Karpas-422 (cell line): Measurements from ENCODE around the gene TCF15. TPM values are rescaled to one million over a fixed set of nuclear protein-coding genes. Genes with fewer than 3 reads are reported as not detected.
"Not testable (repeated sequence)": the region's sequence is repeated elsewhere in the genome, so short reads cannot be mapped to it uniquely, and the experiment has no call there.

ENCODE experiments used
- DNase-seq: peaks from one replicate; pipeline ENCODE4 v3.0.0-alpha.2; 2015
- H2AFZ ChIP-seq: fragments of 200-600 bp; sonication (generic); 2 replicates; pipeline ENCODE4 v1.6.1; 2014; ENCODE audit warnings: antibody characterized with exemption, low read length, mixed read lengths
- H3K27ac ChIP-seq: fragments of 200-600 bp; sonication (generic); 2 replicates; pipeline ENCODE4 v1.5.1; 2014; ENCODE audit warnings: mild to moderate bottlenecking, low read length, moderate library complexity
- H3K27me3 ChIP-seq: fragments of 200-600 bp; sonication (generic); 2 replicates; pipeline ENCODE4 v1.6.1; 2014; ENCODE audit warnings: low read length, mixed read lengths
- H3K36me3 ChIP-seq: fragments of 200-600 bp; sonication (generic); 2 replicates; pipeline ENCODE4 v1.6.1; 2014; ENCODE audit warnings: low read length, mixed read lengths; ENCODE audit not compliant: insufficient read depth
- H3K4me1 ChIP-seq: fragments of 200-600 bp; sonication (generic); 2 replicates; pipeline ENCODE4 v1.6.1; 2014; ENCODE audit warnings: mild to moderate bottlenecking, low read length, mixed read lengths
- H3K4me2 ChIP-seq: fragments of 200-600 bp; sonication (generic); 2 replicates; pipeline ENCODE4 v1.6.1; 2014; ENCODE audit warnings: low read length, low read depth, mild to moderate bottlenecking; ENCODE audit not compliant: poor library complexity, severe bottlenecking
- H3K4me3 ChIP-seq: fragments of 200-600 bp; sonication (generic); 2 replicates; pipeline ENCODE4 v1.5.1; 2014; ENCODE audit warnings: mild to moderate bottlenecking, antibody characterized with exemption, low read length, mixed read lengths
- H3K79me2 ChIP-seq: fragments of 200-600 bp; sonication (generic); 2 replicates; pipeline ENCODE4 v1.6.1; 2014; ENCODE audit warnings: mild to moderate bottlenecking, low read length, mixed read lengths
- H3K9ac ChIP-seq: fragments of 200-600 bp; sonication (generic); 2 replicates; pipeline ENCODE4 v1.6.0; 2014; ENCODE audit warnings: low read length
- H3K9me2 ChIP-seq: fragments of 200-600 bp; sonication (generic), shearing (Covaris generic); replicated peaks from 2 replicates; pipeline ENCODE4 v1.6.0; 2014; ENCODE audit warnings: mild to moderate bottlenecking, low read length, moderate library complexity; ENCODE audit not compliant: insufficient read depth
- H3K9me3 ChIP-seq: fragments of 300-700, 200-600 bp; sonication (generic); 2 replicates; pipeline ENCODE4 v1.6.1; 2014; ENCODE audit warnings: low read length, mixed read lengths
- H4K20me1 ChIP-seq: fragments of 200-600 bp; sonication (generic); 2 replicates; pipeline ENCODE4 v1.6.1; 2014; ENCODE audit warnings: mild to moderate bottlenecking, antibody characterized with exemption, low read length, low read depth; ENCODE audit not compliant: insufficient read depth
- total RNA-seq: library from RNA; depleted of rRNA; stranded (reverse); fragments of >200 nt; shearing (Covaris generic); gene quantifications from 2 replicates; pipeline ENCODE4 v1.2.3, GENCODE V29; 2014; ENCODE audit warnings: low replicate concordance

The TCF15 gene
- total RNA-seq, 1 experiment from 2014 or later: not detected

DNA sequence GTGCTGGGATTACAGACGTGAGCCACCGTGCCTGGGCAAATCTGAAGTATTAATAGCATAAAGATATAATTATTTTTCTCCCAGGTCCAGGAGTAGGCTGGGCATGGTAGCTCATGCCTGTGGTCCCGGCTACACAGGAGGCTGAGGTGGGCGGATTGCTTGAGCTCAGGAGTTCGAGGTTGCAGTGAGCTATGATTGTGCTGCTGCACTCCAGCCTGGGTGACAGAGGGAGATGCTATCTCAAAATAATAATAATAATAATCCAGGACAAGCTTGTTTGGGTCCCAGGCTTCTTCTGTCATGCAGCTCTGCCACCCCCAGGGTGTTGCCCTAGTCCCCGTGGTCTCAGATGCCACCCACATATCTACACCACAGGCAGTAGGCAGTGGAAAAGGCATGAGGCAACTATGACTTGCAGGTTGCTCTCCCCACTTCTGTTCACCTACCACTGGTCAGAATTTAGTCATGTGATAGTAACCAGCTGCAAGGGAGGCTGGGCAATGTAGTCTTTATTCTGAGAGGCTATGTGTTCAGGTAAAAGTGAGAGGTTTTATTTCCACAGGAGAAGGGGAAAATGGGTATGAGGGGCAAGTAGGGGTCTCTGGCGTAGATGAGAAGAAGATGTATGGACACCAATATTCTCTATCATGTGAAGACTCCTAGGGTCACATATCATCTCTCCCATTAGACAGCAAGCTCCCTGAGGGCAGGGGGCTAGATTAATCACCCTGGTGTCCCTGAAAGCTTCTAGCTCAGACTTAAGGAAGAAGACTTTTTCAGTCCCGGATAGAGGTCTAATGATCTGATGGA, 25.7 kb downstream of the TCF15 start:
- DNase-seq: no peak
- Histone ChIP-seq H3K79me2 (no peaks in the 10 kb centered on the region), H3K27ac (no peak overlapping the region), H3K9ac (no peak overlapping the region), H4K20me1 (no peaks in the 10 kb centered on the region), H3K36me3 (no peaks in the 10 kb centered on the region), H3K27me3 (peaks cover 3% of the 10 kb centered on the region), H3K9me2 (no peaks in the 10 kb centered on the region), H2AFZ (no peak overlapping the region), H3K4me3 (no peak overlapping the region), H3K4me2 (no peak overlapping the region), H3K9me3 (no peaks in the 10 kb centered on the region), H3K4me1 (peaks cover 13% of the 10 kb centered on the region)

DNA sequence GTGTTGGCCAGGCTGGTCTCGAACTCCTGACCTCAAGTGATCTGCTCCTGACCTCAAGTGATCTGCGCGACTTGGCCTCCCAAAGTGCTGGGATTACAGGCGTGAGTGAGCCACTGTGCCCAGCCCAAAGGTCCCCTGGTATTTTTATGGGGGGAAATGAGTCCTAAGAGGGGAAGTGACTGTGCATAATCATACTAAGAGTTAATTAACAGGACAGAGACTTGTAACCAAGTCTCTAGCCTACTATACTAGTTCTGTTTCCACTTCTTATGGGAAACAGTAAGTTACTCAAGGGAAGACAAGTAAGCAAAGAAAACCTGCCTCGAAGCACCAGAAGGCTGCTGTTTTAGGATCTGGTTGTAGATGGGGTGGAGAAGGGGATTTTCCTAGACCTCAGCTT, 27.9 kb downstream of the TCF15 start:
- H3K9me3 ChIP-seq: no peaks in the 10 kb centered on the region
- no peak for DNase-seq
- no peaks in the 10 kb centered on the region for H3K9me2 ChIP-seq
- H3K4me2 ChIP-seq: no peak overlapping the region
- H4K20me1 ChIP-seq: no peaks in the 10 kb centered on the region
- no peak overlapping the region for H2AFZ ChIP-seq
- H3K4me3 ChIP-seq: no peak overlapping the region
- H3K4me1 ChIP-seq: peaks cover 8% of the 10 kb centered on the region
- no peaks in the 10 kb centered on the region for H3K79me2 ChIP-seq
- H3K27ac ChIP-seq: no peak overlapping the region
- peaks cover 3% of the 10 kb centered on the region for H3K27me3 ChIP-seq
- H3K36me3 ChIP-seq: no peaks in the 10 kb centered on the region
- H3K9ac ChIP-seq: no peak overlapping the region

DNA sequence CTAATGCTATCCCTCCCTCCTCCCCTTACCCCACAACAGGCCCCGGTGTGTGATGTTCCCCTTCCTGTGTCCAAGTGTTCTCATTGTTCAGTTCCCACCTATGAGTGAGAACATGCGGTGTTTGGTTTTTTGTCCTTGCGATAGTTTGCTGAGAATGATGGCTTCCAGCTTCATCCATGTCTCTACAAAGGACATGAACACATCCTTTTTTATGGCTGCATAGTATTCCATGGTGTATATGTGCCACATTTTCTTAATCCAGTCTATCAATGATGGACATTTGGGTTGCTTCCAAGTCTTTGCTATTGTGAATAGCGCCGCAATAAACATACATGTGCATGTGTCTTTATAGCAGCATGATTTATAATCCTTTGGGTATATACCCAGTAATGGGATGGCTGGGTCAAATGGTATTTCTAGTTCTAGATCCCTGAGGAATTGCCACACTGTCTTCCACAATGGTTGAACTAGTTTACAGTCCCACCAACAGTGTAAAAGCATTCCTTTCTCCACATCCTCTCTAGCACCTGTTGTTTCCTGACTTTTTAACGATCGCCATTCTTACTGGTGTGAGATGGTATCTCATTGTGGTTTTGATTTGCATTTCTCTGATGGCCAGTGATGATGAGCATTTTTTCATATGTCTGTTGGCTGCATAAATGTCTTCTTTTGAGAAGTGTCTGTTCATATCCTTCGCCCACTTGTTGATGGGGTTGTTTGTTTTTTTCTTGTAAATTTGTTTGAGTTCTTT, 31.0 kb downstream of the TCF15 start:
- not testable (repeated sequence) for H3K4me2 ChIP-seq, H3K36me3 ChIP-seq, H3K27me3 ChIP-seq, H3K79me2 ChIP-seq, H3K4me1 ChIP-seq, DNase-seq, H3K9me3 ChIP-seq, H2AFZ ChIP-seq, H3K9me2 ChIP-seq, H3K4me3 ChIP-seq, H3K27ac ChIP-seq, H4K20me1 ChIP-seq, H3K9ac ChIP-seq

DNA sequence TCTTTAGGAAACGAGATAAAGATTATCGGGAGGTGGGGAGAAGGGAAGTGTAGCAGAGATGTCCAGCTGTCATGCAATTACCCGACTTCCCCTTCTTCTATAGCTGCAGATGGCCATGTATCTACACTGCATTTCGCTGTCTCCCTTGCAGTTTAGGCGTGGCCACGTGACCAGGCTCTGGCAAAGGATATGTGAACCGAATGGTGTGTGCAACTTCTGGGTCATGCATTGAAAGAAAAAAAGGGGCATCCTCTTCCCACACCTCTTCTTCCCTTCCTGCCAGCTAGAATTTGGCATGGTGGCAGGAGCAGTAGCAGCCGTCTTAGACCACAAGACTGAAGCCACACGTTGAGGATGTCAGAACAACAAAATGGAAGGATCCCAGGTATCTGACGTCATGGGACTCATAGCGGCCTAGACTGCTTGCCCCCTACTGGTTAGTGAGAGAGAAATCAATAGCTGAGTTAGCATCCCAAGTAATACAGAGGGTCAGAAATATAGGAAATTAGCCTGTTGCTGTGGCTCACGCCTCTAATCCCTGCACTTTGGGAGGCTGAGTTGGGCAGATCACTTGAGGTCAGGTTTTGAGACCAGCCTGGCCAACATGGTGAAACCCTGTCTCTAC, 32.8 kb downstream of the TCF15 start:
- Histone ChIP-seq H3K9ac (no peak overlapping the region), H3K27me3 (peaks cover 3% of the 10 kb centered on the region), H3K36me3 (no peaks in the 10 kb centered on the region), H3K27ac (no peak overlapping the region), H2AFZ (no peak overlapping the region), H3K9me2 (no peaks in the 10 kb centered on the region), H4K20me1 (no peaks in the 10 kb centered on the region), H3K4me3 (no peak overlapping the region), H3K9me3 (no peaks in the 10 kb centered on the region), H3K4me2 (no peak overlapping the region), H3K4me1 (peaks cover 8% of the 10 kb centered on the region), H3K79me2 (no peaks in the 10 kb centered on the region)
- DNase-seq: peak; percentile 81

DNA sequence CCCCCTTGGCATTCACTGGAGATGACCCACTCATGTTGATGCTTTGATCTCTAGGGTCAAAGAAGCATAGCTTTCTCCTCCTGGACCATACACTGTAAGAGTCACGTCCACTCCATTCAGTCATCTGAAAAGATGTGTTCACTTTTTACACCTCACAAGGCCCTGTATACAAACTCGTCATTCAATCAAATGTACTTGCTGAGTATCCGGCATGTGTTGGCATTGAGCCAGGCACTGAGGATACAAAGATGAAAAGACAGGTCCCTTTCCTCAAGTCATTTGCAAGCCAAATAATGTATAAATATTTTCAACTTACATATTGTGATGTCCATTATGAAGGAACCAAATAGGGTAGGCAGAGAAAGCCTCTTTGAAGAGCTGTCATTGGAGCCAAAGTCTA, 34.0 kb downstream of the TCF15 start:
- H3K9ac ChIP-seq: no peak overlapping the region
- no peak overlapping the region for H3K4me3 ChIP-seq
- H3K36me3 ChIP-seq: no peaks in the 10 kb centered on the region
- H3K27ac ChIP-seq: no peak overlapping the region
- no peak for DNase-seq
- H3K4me1 ChIP-seq: peaks cover 8% of the 10 kb centered on the region
- no peak overlapping the region for H2AFZ ChIP-seq
- no peaks in the 10 kb centered on the region for H4K20me1 ChIP-seq
- no peaks in the 10 kb centered on the region for H3K9me2 ChIP-seq
- H3K9me3 ChIP-seq: no peaks in the 10 kb centered on the region
- peaks cover 3% of the 10 kb centered on the region; the same call in 1 of the 2 replicates for H3K27me3 ChIP-seq
- H3K79me2 ChIP-seq: no peaks in the 10 kb centered on the region
- no peak overlapping the region for H3K4me2 ChIP-seq

DNA sequence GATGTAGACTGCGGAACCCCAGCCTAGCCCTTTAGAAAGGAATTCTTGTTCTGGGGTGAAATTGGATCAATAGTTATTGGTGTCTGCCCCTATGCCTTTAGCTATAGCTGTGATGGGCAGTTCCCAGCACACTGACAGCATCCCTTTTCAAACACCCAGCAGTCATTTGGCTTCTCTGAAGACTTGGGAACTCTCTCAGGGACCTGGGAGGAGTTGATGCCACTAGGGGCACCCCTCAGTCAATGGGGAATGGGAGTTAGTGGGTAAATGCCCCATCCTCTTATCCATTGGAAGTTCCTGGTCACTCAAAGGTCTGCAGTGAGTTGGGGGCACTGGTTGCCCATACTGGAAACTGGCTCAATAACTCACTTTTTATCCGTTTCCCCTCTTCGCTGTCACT, 34.9 kb downstream of the TCF15 start:
- no peak overlapping the region for H2AFZ ChIP-seq
- H3K4me2 ChIP-seq: no peak overlapping the region
- H3K36me3 ChIP-seq: no peaks in the 10 kb centered on the region
- H3K27ac ChIP-seq: no peak overlapping the region
- peaks cover 3% of the 10 kb centered on the region for H3K4me1 ChIP-seq
- no peak overlapping the region for H3K4me3 ChIP-seq
- H3K27me3 ChIP-seq: no peaks in the 10 kb centered on the region
- no peak overlapping the region for H3K9ac ChIP-seq
- H3K9me3 ChIP-seq: no peaks in the 10 kb centered on the region
- H3K9me2 ChIP-seq: no peaks in the 10 kb centered on the region
- H3K79me2 ChIP-seq: no peaks in the 10 kb centered on the region
- no peaks in the 10 kb centered on the region for H4K20me1 ChIP-seq
- no peak for DNase-seq

DNA sequence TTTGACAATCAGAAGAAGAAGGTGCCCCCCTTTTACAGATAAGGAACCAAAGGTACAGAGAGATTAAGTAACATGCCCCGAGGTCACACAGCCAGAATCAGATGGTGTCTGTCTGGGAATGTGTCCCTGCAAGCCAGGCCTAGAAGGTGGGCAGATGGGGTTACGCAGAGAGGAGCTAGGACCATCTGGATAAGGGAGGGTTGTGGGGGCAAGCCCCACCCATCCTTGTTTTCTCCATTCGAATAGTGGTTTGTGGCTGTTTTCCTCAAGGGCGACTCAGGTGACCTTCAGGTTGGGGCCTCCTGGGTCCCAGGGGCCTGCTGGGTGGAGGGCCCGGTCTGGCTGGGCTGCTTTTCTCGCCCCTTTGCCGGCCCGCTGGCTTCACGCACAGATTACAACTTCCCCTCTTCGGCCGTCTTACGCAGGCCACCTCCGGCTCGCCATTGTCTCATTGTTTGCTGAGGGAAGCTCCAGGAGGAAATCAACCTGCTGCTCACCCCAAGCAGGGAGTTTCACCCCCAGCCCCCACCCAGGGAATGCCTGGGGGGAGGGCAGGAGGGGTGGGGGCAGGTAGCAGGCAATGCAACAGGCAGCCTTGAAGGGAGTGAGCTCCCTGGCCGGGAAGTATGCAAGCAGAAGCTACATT, 35.7 kb downstream of the TCF15 start:
- no peaks in the 10 kb centered on the region for H3K9me2 ChIP-seq
- no peak overlapping the region for H3K9ac ChIP-seq
- H3K27ac ChIP-seq: no peak overlapping the region
- H3K27me3 ChIP-seq: no peaks in the 10 kb centered on the region
- no peaks in the 10 kb centered on the region for H3K4me1 ChIP-seq
- no peak overlapping the region for H3K4me2 ChIP-seq
- H2AFZ ChIP-seq: no peak overlapping the region
- H3K9me3 ChIP-seq: no peaks in the 10 kb centered on the region
- H3K4me3 ChIP-seq: no peak overlapping the region
- no peak for DNase-seq
- no peaks in the 10 kb centered on the region for H4K20me1 ChIP-seq
- H3K36me3 ChIP-seq: no peaks in the 10 kb centered on the region
- no peaks in the 10 kb centered on the region for H3K79me2 ChIP-seq
